ENCODE results near the gene PSMB8. TPM values are rescaled to one million over a fixed set of nuclear protein-coding genes. Genes with fewer than 3 reads are reported as not detected.

The PSMB8 gene
- total and polyA plus RNA-seq, 2 of the 4 experiments (the other 2 are of a cell fraction): 31.6 to 33.3 TPM

DNA sequence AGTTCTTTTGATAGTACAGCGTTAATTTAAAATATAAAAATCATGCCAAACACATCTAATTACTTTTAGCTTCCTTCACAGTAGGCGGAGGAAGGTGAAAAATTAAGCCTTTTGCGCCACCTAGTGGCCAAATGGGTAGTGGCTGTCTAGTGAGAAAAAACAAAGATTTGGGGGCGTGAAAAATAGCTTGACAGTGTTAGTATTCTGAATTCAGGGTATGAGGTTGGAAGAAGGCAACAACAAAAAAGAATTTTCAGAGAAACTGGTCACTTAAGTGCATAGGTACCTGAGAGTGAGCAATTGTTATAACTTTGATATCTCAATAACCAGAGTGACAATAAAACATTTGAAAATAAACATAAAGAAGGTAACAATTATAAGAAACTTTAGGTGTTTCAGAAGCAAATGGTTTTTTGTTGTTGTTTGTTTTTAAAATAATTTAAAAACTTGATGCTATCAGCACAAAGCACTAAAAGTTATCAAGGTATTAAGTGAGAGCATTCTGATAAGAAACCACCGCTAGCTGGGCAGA, 24.5 kb upstream of the PSMB8 start:
- Histone ChIP-seq H2AFZ (replicated peaks; ENCODE audit: low read length, poor library complexity) (no peak overlapping the region), H2BK5ac (ENCODE audit: low read depth, low read length, poor library complexity, severe bottlenecking) (no peak overlapping the region), H3K4me2 (ENCODE audit: low read depth, low read length) (no peak overlapping the region), H4K20me1 (ENCODE audit: insufficient read depth, low read length) (no peaks in the 10 kb centered on the region), H2AK9ac (replicated peaks; ENCODE audit: low read depth, low read length, poor library complexity) (no peak overlapping the region), H3K4me3 (ENCODE audit: insufficient read depth, low read depth, low read length) (no peak overlapping the region), H3K27ac (ENCODE audit: insufficient read depth, low read length) (no peak overlapping the region), H3K36me3 (ENCODE audit: control insufficient read depth, insufficient read depth, low read length) (no peaks in the 10 kb centered on the region), H2AK5ac (ENCODE audit: low read depth, low read length) (no peak overlapping the region), H3K9ac (ENCODE audit: low read depth, low read length) (no peak overlapping the region), H3K79me1 (ENCODE audit: low read depth in 1 of 2, low read length in 2 of 2) (no peaks in the 10 kb centered on the region), H2BK120ac (ENCODE audit: low read depth, low read length) (no peak overlapping the region), H3K27me3 (ENCODE audit: control insufficient read depth, insufficient read depth, low read length) (peaks cover 19% of the 10 kb centered on the region), H3K18ac (ENCODE audit: low read depth, low read length) (no peak overlapping the region), H3K23ac (ENCODE audit: low read depth, low read length) (no peak overlapping the region), H3K9me1 (ENCODE audit: insufficient read depth, low read length) (no peaks in the 10 kb centered on the region), H3K4me1 (ENCODE audit: control insufficient read depth, insufficient read depth, low read length) (no peaks in the 10 kb centered on the region), H3K4ac (ENCODE audit: low read depth, low read length) (no peak overlapping the region), H4K5ac (ENCODE audit: low read depth, low read length) (no peak overlapping the region), H4K8ac (ENCODE audit: low read depth in 2 of 2, low read length in 2 of 2) (no peak overlapping the region), H3K9me3 (ENCODE audit: control insufficient read depth, insufficient read depth, low read length) (no peaks in the 10 kb centered on the region), H2BK15ac (ENCODE audit: low read depth, low read length) (no peak overlapping the region), H3K56ac (ENCODE audit: extremely low read depth, insufficient read depth, low read length) (no peak overlapping the region), H2BK20ac (ENCODE audit: low read depth, low read length) (no peak overlapping the region), H4K91ac (ENCODE audit: insufficient read depth, low read depth, low read length) (no peak overlapping the region), H3K14ac (replicated peaks; ENCODE audit: low read depth, low read length) (no peak overlapping the region)
- ChIA-PET CTCF (interaction anchor here (0.6 to 3.0 kb wide), 18 partner anchors 9 to 623 kb away, joined by 3 to 38 read pairs (median 6); partner anchors contain the start of genes PSMB9, TAP1 and TAP2), POLR2A (ENCODE audit: unreplicated experiment) (interaction anchor here (0.6 to 1.6 kb wide), 4 partner anchors 11 to 104 kb away, joined by 3 to 8 read pairs (median 4); partner anchors contain the start of gene TAP2)
- TF ChIP-seq, protein P1, sequence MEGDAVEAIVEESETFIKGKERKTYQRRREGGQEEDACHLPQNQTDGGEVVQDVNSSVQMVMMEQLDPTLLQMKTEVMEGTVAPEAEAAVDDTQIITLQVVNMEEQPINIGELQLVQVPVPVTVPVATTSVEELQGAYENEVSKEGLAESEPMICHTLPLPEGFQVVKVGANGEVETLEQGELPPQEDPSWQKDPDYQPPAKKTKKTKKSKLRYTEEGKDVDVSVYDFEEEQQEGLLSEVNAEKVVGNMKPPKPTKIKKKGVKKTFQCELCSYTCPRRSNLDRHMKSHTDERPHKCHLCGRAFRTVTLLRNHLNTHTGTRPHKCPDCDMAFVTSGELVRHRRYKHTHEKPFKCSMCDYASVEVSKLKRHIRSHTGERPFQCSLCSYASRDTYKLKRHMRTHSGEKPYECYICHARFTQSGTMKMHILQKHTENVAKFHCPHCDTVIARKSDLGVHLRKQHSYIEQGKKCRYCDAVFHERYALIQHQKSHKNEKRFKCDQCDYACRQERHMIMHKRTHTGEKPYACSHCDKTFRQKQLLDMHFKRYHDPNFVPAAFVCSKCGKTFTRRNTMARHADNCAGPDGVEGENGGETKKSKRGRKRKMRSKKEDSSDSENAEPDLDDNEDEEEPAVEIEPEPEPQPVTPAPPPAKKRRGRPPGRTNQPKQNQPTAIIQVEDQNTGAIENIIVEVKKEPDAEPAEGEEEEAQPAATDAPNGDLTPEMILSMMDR (conservative IDR thresholded peaks at IDR 0.05; ENCODE audit: low read depth, low read length): peak; percentile 94
- TF ChIP-seq RAD21 (IDR thresholded peaks at IDR 0.05; ENCODE audit: low read length) (peak; percentile 83), CEBPB (IDR thresholded peaks at IDR 0.05; ENCODE audit: low read depth, low read length) (no peak), POLR2A (IDR thresholded peaks at IDR 0.05; ENCODE audit: low read depth, low read length) (no peak), SMC3 (IDR thresholded peaks at IDR 0.05; ENCODE audit: low read depth, low read length) (peak; percentile 80)
- no TSS peak for BruUV-seq (replicated peaks)
- no CpG with 5 or more reads among the region's 5 CpGs for WGBS, 2 experiments (ENCODE audit: extremely low coverage in 2 of 2, insufficient read length in 1 of 2)
- intact Hi-C loops (cut with micrococcal nuclease): loop anchor here (1.0 to 10.0 kb wide), 6 partner anchors 30 to 453 kb away; partner anchors contain the start of genes HLA-DQB1 and TAP2
- ATAC-seq (ENCODE audit: low read depth) (peak; percentile 90), DNase-seq (peak; percentile 65)
- in situ Hi-C loops (cut with MboI; ENCODE audit: low sequenced_read_pairs): no loop called here
- dilution Hi-C loops (cut with HindIII; ENCODE audit: low sequenced_read_pairs, unreplicated experiment): no loop called here

Measured in IMR-90 (cell line).